ENCODE measurements around the gene TOX3. TPM values are rescaled to one million over a fixed set of nuclear protein-coding genes. Genes with fewer than 3 reads are reported as not detected.

TOX3 gene
- total RNA-seq, 1 donor from 2014 or later = 10.5 TPM

GRCh38 chr16:52416888-52417287 is 130.1 kb downstream of the TOX3 start:
- no peak for DNase-seq (ENCODE audit: low read depth)
- H3K4me3 ChIP-seq (ENCODE audit: low read depth, low read length) = no peak overlapping the region
- no peak for TF ChIP-seq CTCF (conservative IDR thresholded peaks at IDR 0.05; ENCODE audit: low read depth, low read length)

DNA sequence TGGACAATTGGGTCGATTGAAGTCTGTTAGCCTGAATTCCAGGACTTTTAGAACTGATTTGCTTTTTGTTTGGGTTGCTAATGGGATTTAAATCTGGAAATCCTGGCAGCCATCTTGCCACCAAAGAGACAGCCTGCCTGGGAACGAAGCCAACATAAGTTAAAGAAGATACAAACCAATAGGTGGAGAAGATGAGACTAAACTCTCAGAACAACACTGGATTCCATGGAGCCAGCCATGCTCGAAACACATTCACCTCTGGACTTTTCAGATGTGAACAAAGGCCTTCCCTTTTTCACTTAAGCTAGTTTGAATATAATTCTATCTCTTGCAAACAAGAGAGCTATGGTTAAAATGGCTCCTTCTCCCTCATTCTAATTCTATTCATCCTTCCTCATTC is 135.9 kb downstream of the TOX3 start:
- no peak for DNase-seq (ENCODE audit: low read depth)
- H3K4me3 ChIP-seq (ENCODE audit: low read depth, low read length) = no peak overlapping the region
- TF ChIP-seq CTCF (conservative IDR thresholded peaks at IDR 0.05; ENCODE audit: low read depth, low read length) = no peak

DNA sequence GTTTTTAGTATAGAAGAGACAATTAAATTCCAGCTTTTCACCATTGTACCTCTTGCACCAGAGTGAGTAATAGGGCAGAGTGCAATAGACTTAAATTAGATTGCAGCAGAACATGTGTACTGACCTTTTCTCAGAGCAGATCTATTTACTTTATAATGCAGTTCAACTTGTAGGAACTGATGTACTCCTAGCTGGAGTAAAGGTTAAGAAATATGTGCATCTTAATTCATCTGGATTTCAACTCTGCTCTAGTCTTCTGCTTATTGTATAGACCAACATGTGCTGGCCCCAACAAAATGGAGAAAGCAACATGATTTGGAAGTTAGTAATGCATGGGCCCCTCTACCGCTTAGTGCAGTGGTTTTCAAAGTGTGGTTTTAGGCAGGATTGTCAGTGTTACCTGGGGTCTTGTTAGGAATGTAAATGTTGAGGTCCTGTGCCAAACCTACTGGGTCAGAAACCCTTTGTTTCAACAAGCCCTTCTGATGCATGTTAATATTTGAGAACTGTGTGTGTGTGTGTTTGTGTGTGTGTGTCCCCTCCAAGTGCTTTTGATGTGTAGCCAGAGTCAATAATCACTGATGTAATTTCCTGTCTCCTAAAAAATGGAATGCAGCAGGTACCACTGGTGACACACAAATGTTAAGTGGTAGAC is 138.6 kb downstream of the TOX3 start:
- H3K4me3 ChIP-seq (ENCODE audit: low read depth, low read length) = no peak overlapping the region

DNA sequence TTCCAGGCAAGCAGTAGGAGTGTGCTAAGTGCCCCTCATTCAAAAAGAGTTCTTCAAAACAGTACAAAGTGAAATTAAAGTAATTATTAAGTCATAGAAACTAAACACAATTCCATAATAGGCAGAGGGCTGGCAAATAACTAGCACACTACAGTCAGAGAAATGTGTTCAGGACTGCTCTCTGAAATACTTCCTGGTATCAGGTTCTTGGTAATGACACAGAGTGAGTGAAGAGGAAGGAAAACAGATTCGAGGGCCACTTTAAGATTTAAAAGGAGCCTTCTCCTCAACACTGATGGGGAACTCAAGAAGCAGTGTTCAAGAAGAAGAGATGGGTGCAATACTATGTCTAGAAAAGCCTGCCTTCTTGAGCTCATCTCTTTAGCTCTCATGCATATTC is 139.2 kb downstream of the TOX3 start:
- H3K4me3 ChIP-seq (ENCODE audit: low read depth, low read length) = no peak overlapping the region
- no peak for TF ChIP-seq CTCF (conservative IDR thresholded peaks at IDR 0.05; ENCODE audit: low read depth, low read length)
- DNase-seq (ENCODE audit: low read depth) = no peak

More for the DNA sequence above, 138.6 kb downstream of the TOX3 start:
- DNase-seq (ENCODE audit: low read depth) = peak; percentile 27
- no peak for TF ChIP-seq CTCF (conservative IDR thresholded peaks at IDR 0.05; ENCODE audit: low read depth, low read length)

GRCh38 chr16:52405441-52405840 is 141.5 kb downstream of the TOX3 start:
- no peak overlapping the region for H3K4me3 ChIP-seq (ENCODE audit: low read depth, low read length)
- no peak for DNase-seq (ENCODE audit: low read depth)
- TF ChIP-seq CTCF (conservative IDR thresholded peaks at IDR 0.05; ENCODE audit: low read depth, low read length) = no peak

GRCh38 chr16:52404546-52404945 is 142.4 kb downstream of the TOX3 start:
- no peak overlapping the region for H3K4me3 ChIP-seq (ENCODE audit: low read depth, low read length)
- DNase-seq (ENCODE audit: low read depth) = no peak
- TF ChIP-seq CTCF (conservative IDR thresholded peaks at IDR 0.05; ENCODE audit: low read depth, low read length) = no peak

- no peak for TF ChIP-seq CTCF (conservative IDR thresholded peaks at IDR 0.05; ENCODE audit: low read depth, low read length)
- no peak overlapping the region for H3K4me3 ChIP-seq (ENCODE audit: low read depth, low read length)
- DNase-seq (ENCODE audit: low read depth) = no peak
Measured at GRCh38 chr16:52399116-52399515, 147.8 kb downstream of the TOX3 start.

All from epithelial cell of proximal tubule (primary cell).